K562 (cell line): ENCODE results near the gene KCNK3. TPM values are rescaled to one million over a fixed set of nuclear protein-coding genes. Genes with fewer than 3 reads are reported as not detected.
A peak's percentile ranks its signal among the peaks of the same experiment; 100 is the strongest.
"Not testable (repeated sequence)": the region's sequence is repeated elsewhere in the genome, so short reads cannot be mapped to it uniquely, and the experiment has no call there.

Experiments used
- ATAC-seq: fragments of 200-7000 bp; cut with Tn5 transposase; 3 replicates; pipeline ENCODE4 v1.9.1; 2020; ENCODE audit warnings: moderate library complexity
- BruUV-seq: library from RNA; stranded (reverse); fragments of 400-500 nt; replicated peaks from 2 replicates; lab custom pipeline; 2021; lab: Mats Ljungman, UMichigan
- CTCF ChIA-PET: fragments of 300-600 bp; formaldehyde crosslinking; extraction: SDS; loops from one replicate; lab custom pipeline; 2021; ENCODE audit warnings: low intra/inter-chr PET ratio; lab: Yijun Ruan, JAX
- POLR2A ChIA-PET: fragments of 300-600, 350-650 bp; sonication (Branson Sonifier 250); formaldehyde crosslinking; extraction: SDS; loops from one replicate; lab custom pipeline; 2021; ENCODE audit warnings: antibody characterized with exemption, inconsistent platforms; lab: Yijun Ruan, JAX
- DNase-seq, 4 experiments: peaks; one replicate each; pipeline versions ENCODE4 v3.0.0 to v3.0.0-alpha.2; 2011 to 2018; ENCODE audit warnings: low spot score in 3 of 4, mixed read lengths in 3 of 4; ENCODE audit errors: extremely low read depth in 1 of 4
- FAIRE-seq: peaks from 2 replicates; lab custom pipeline; 2011; peaks lifted over from hg19 to GRCh38; lab: Jason Lieb, UNC
- H2AFZ ChIP-seq: 2 replicates; pipeline ENCODE4 v1.6.0; 2011; ENCODE audit warnings: low read depth, low read length, control low read depth, inconsistent platforms
- H3K27ac ChIP-seq: fragments of 200-600 bp; 3 replicates; pipeline ENCODE4 v1.8.0; 2011; ENCODE audit warnings: low read depth, mild to moderate bottlenecking, control low read depth, inconsistent platforms, low read length, moderate library complexity, mixed read lengths; ENCODE audit errors: extremely low read depth
- H3K27me3 ChIP-seq, 2 experiments: fragments of 300-600 bp in 1 of 2; 2 replicates in 1 of 2; 3 replicates in 1 of 2; pipeline versions ENCODE4 v1.6.0 to v1.8.0; 2011; ENCODE audit warnings: inconsistent platforms in 2 of 2, low read length in 2 of 2, mild to moderate bottlenecking in 1 of 2, mixed read lengths in 1 of 2, moderate library complexity in 1 of 2; ENCODE audit not compliant: control insufficient read depth in 2 of 2, insufficient read depth in 2 of 2
- H3K36me3 ChIP-seq: fragments of 300-600 bp; 3 replicates; pipeline ENCODE4 v1.8.0; 2011; ENCODE audit warnings: mild to moderate bottlenecking, low read length, inconsistent platforms; ENCODE audit not compliant: control insufficient read depth, insufficient read depth
- H3K4me1 ChIP-seq, 2 experiments: fragments of 200-600 bp in 1 of 2; replicated peaks in 1 of 2; 2 replicates in 1 of 2; 3 replicates in 1 of 2; pipeline versions ENCODE4 v1.5.1 to v1.8.0; 2011; ENCODE audit warnings: inconsistent platforms in 2 of 2, low read length in 2 of 2, mild to moderate bottlenecking in 1 of 2, mixed read lengths in 1 of 2, moderate library complexity in 1 of 2; ENCODE audit not compliant: control insufficient read depth in 2 of 2, insufficient read depth in 2 of 2
- H3K4me2 ChIP-seq: 2 replicates; pipeline ENCODE4 v1.6.1; 2011; ENCODE audit warnings: low read length, control low read depth, inconsistent platforms, mixed read lengths; ENCODE audit not compliant: insufficient read depth
- H3K4me3 ChIP-seq: fragments of 200-600 bp; sonication (generic), shearing (Covaris generic); 2 replicates; pipeline ENCODE4 v1.5.1; 2016; ENCODE audit warnings: control low read depth, inconsistent platforms
- H3K79me2 ChIP-seq: fragments of 200-600 bp; 3 replicates; pipeline ENCODE4 v1.8.0; 2011; ENCODE audit warnings: low read length, inconsistent platforms; ENCODE audit not compliant: control insufficient read depth, insufficient read depth
- H3K9ac ChIP-seq, 2 experiments: 2 replicates each; pipeline versions ENCODE4 v1.6.0 to v1.6.1; 2011; ENCODE audit warnings: low read depth in 2 of 2, low read length in 2 of 2, control low read depth in 1 of 2, inconsistent platforms in 1 of 2, mild to moderate bottlenecking in 1 of 2, mixed read lengths in 1 of 2; ENCODE audit not compliant: insufficient read depth in 1 of 2
- H3K9me1 ChIP-seq: one replicate; pipeline ENCODE4 v1.6.0; 2011; ENCODE audit warnings: inconsistent platforms, mild to moderate bottlenecking, low read length, moderate library complexity; ENCODE audit not compliant: control insufficient read depth, insufficient read depth
- H3K9me3 ChIP-seq: replicated peaks from 2 replicates; pipeline ENCODE4 v1.5.1; 2011; ENCODE audit warnings: low read depth, low read length, inconsistent platforms; ENCODE audit not compliant: control insufficient read depth, insufficient read depth
- H4K20me1 ChIP-seq: replicated peaks from 2 replicates; pipeline ENCODE4 v1.6.1; 2011; ENCODE audit warnings: low read length, inconsistent platforms, mixed read lengths; ENCODE audit not compliant: control insufficient read depth, insufficient read depth
- DMBX1 ChIP-seq: fragments of 250-450 bp; sonication (Bioruptor Pico); IDR thresholded peaks from 2 replicates; pipeline ENCODE4 v1.8.0; 2022; ENCODE audit warnings: inconsistent platforms, mild to moderate bottlenecking, moderate library complexity, borderline replicate concordance
- ETV1 ChIP-seq: fragments of 450-650 bp; conservative IDR thresholded peaks from 2 replicates; pipeline ENCODE4 v1.6.1; 2016; ENCODE audit warnings: missing genetic modification characterization, control low read depth, low read depth, missing compliant biosample characterization
- MECOM ChIP-seq: fragments of 250-450 bp; sonication (Bioruptor Pico); IDR thresholded peaks from 2 replicates; pipeline ENCODE4 v1.8.0; 2022; ENCODE audit warnings: inconsistent platforms
- NR2C1 ChIP-seq, 2 experiments: fragments of 450-650 bp; IDR thresholded peaks; 2 replicates each; pipeline ENCODE4 v1.6.1; 2017; ENCODE audit warnings: mild to moderate bottlenecking in 2 of 2, antibody characterized with exemption in 1 of 2, inconsistent platforms in 1 of 2, missing compliant biosample characterization in 1 of 2, missing genetic modification characterization in 1 of 2
- SMAD4 ChIP-seq: fragments of 250-450 bp; sonication (Bioruptor Pico); conservative IDR thresholded peaks from 2 replicates; pipeline ENCODE4 v1.8.0; 2021; ENCODE audit warnings: inconsistent platforms, mild to moderate bottlenecking, moderate library complexity
- YY1 ChIP-seq, 3 experiments: IDR thresholded peaks; 2 replicates each; pipeline ENCODE4 v1.6.1; 2011; ENCODE audit warnings: low read length in 2 of 3, mild to moderate bottlenecking in 2 of 3, moderate library complexity in 2 of 3, borderline replicate concordance in 1 of 3, control low read depth in 1 of 3, low read depth in 1 of 3; ENCODE audit not compliant: insufficient read depth in 3 of 3, insufficient replicate concordance in 2 of 3, control insufficient read depth in 1 of 3, insufficient read length in 1 of 3; ENCODE audit errors: extremely low read depth in 1 of 3
- ZNF311 ChIP-seq: fragments of 250-450 bp; sonication (Bioruptor Pico); IDR thresholded peaks from 2 replicates; pipeline ENCODE4 v1.4.0; 2020; ENCODE audit warnings: mild to moderate bottlenecking, moderate library complexity
- ZNF592 ChIP-seq: fragments of 450-650 bp; IDR thresholded peaks from 2 replicates; pipeline ENCODE4 v1.6.1; 2017; ENCODE audit warnings: antibody characterized with exemption, mild to moderate bottlenecking
- WGBS: fragments of 100-300 bp; shearing (Covaris generic); methylation state at CpG from one replicate; pipeline ENCODE4 v1.1.6; 2016; ENCODE audit warnings: low coverage, mixed read lengths; ENCODE audit not compliant: insufficient coverage; ENCODE audit errors: missing lambda C conversion rate; 5-methylcytosine and 5-hydroxymethylcytosine counted together
- in situ Hi-C: fragments of 300-500 bp; cut with MboI; formaldehyde crosslinking; loops from 4 replicates; pipeline ENCODE4 v1.15.0; 2018; ENCODE audit warnings: inconsistent platforms, mixed read lengths
- intact Hi-C: fragments of 100-400 bp; cut with micrococcal nuclease; formaldehyde crosslinking; loops from 2 replicates; pipeline ENCODE4 v1.14.2; 2022
- polyA plus RNA-seq, 8 experiments: library from polyadenylated mRNA; depleted of rRNA in 4 of 8; stranded (reverse) in 5 of 8; unstranded in 3 of 8; fragments of >200 nt; fragmentation: Nextera tagmentation in 2 of 8; fragmentation: Illumina TruSeq in 1 of 8; extraction: Ambion mirVana in 2 of 8; extraction: Trizol in 1 of 8; gene quantifications; 2 replicates each; pipeline versions ENCODE4 v1.2.1 to v1.2.3, GENCODE V29; 2011 to 2014; ENCODE audit warnings: inconsistent platforms in 1 of 8, missing spikeins in 1 of 8
- total RNA-seq, 7 experiments: library from RNA; depleted of rRNA in 6 of 7; stranded (reverse); fragments of >200 nt in 6 of 7; fragmentation: Illumina TruSeq in 2 of 7; extraction: Trizol in 2 of 7; gene quantifications; 2 replicates each; pipeline versions ENCODE4 v1.2.1 to v1.2.3, GENCODE V29; 2011 to 2021; ENCODE audit warnings: low replicate concordance in 1 of 7

KCNK3 gene
- total and polyA plus RNA-seq, 9 of the 15 experiments (the other 6 are each of a cell fraction or from before 2014, with no cell fraction given), result 0.01 to 0.20 (median 0.07) TPM; not detected in 5

DNA sequence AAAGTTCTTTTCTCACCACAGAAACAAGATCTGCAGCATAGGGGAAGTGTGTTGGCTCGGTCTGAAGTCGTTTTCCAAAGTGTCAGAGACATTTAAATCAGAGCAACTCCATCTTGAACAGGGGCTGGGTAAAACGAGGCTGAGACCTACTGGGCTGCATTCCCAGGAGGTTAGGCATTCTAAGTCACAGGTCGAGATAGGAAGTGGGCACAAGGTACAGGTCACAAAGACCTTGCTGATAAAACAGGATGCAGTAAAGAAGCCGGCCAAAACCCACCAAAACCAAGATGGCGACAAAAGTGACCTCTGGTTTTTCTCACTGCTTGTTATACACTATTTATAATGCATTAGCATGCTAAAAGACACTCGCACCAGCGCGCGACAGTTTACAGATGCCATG is 68.5 kb downstream of the KCNK3 start:
- H3K27ac ChIP-seq; H3K4me3 ChIP-seq; H4K20me1 ChIP-seq; H3K36me3 ChIP-seq; H3K9me1 ChIP-seq; in situ Hi-C loops; DNase-seq; CTCF ChIA-PET; H3K9ac ChIP-seq; BruUV-seq; H3K4me2 ChIP-seq; H3K9me3 ChIP-seq; H3K27me3 ChIP-seq; FAIRE-seq; ATAC-seq; TF ChIP-seq NR2C1 (IDR thresholded peaks at IDR 0.05): not testable (repeated sequence)
- Histone ChIP-seq H2AFZ (peak overlapping the region; percentile 58), H3K79me2 (peaks cover 22% of the 10 kb centered on the region), H3K4me1 (peaks cover 27 to 41% of the 10 kb centered on the region in 2 experiments)
- TF ChIP-seq ETV1 (tag), result 0 out of 2 replicates have a peak, but pooled peaks have one; percentile 8
- TF ChIP-seq MECOM (CRISPR knock-in tag), result 0 out of 2 replicates have a peak, but pooled peaks have one; percentile 9
- TF ChIP-seq ZNF311 (CRISPR knock-in tag), result peak; percentile 63; the same call in 1 of the 2 replicates
- TF ChIP-seq YY1 (IDR thresholded peaks at IDR 0.05; ENCODE audit: borderline replicate concordance in 1 of 3, control insufficient read depth in 1 of 3, extremely low read depth in 1 of 3, insufficient read depth in 3 of 3, insufficient read length in 1 of 3, insufficient replicate concordance in 2 of 3, low read depth in 1 of 3, low read length in 2 of 3), result peak in 1 of 3 experiments; percentile 11
- peak; percentile 49 for TF ChIP-seq NR2C1 (tag; IDR thresholded peaks at IDR 0.05)
- TF ChIP-seq ZNF592, result 0 out of 2 replicates have a peak, but pooled peaks have one; percentile 40
- peak; percentile 62 for TF ChIP-seq SMAD4 (CRISPR knock-in tag)
- TF ChIP-seq DMBX1 (CRISPR knock-in tag), result peak; percentile 86; the same call in 1 of the 2 replicates
- WGBS, result 54% methylated on average over 10 of the region's 10 CpGs
- intact Hi-C loops, result loop anchor here (10.0 kb wide), 1 partner anchor 254 kb away; no protein-coding TSS in a partner anchor
- POLR2A ChIA-PET, result interaction anchor here (0.8 to 1.2 kb wide), 2 partner anchors 8 to 10 kb away, joined by 4 to 11 read pairs; no protein-coding TSS in a partner anchor
